HepG2 (cell line): ENCODE results near the gene OCSTAMP. TPM values are rescaled to one million over a fixed set of nuclear protein-coding genes. Genes with fewer than 3 reads are reported as not detected.

Experiments
- AFF4 ChIP-seq: sonication (generic); formaldehyde crosslinking; IDR thresholded peaks from 2 replicates; pipeline ENCODE4 v1.4.0; 2020; ENCODE audit warnings: missing genetic modification reagents
- ARID4A ChIP-seq: sonication (generic); formaldehyde crosslinking; IDR thresholded peaks from 2 replicates; pipeline ENCODE4 v1.5.0; 2020; ENCODE audit warnings: mild to moderate bottlenecking, missing genetic modification reagents, borderline replicate concordance
- BORCS8-MEF2B ChIP-seq: sonication (generic); formaldehyde crosslinking; IDR thresholded peaks from 2 replicates; pipeline ENCODE4 v1.8.0; 2022; ENCODE audit warnings: mild to moderate bottlenecking, missing genetic modification reagents
- CBX2 ChIP-seq, 2 experiments: fragments of 200-600 bp in 1 of 2; sonication (generic); formaldehyde crosslinking in 1 of 2; IDR thresholded peaks; 2 replicates each; pipeline versions ENCODE4 v1.7.0 to v1.8.1; 2018 to 2022; ENCODE audit warnings: low read depth in 2 of 2, low read length in 1 of 2, mild to moderate bottlenecking in 1 of 2, missing genetic modification reagents in 1 of 2
- GABPA ChIP-seq, 2 experiments: IDR thresholded peaks; 2 replicates each; pipeline ENCODE4 v1.6.1; 2011 to 2016; ENCODE audit warnings: low read depth in 2 of 2, low read length in 1 of 2, missing biosample characterization in 1 of 2, missing genetic modification characterization in 1 of 2
- GATAD2A ChIP-seq: IDR thresholded peaks from 2 replicates; pipeline ENCODE4 v1.6.1; 2016
- MAF1 ChIP-seq: sonication (generic); formaldehyde crosslinking; IDR thresholded peaks from 2 replicates; pipeline ENCODE4 v1.5.0; 2020; ENCODE audit warnings: missing genetic modification reagents, borderline replicate concordance
- RFX3 ChIP-seq: IDR thresholded peaks from 2 replicates; pipeline ENCODE4 v1.6.1; 2016; ENCODE audit warnings: missing biosample characterization, missing genetic modification reagents
- SIX4 ChIP-seq: sonication (generic); formaldehyde crosslinking; IDR thresholded peaks from 2 replicates; pipeline ENCODE4 v1.4.0; 2020; ENCODE audit warnings: missing genetic modification reagents
- ZFP91 ChIP-seq: sonication (generic); formaldehyde crosslinking; IDR thresholded peaks from 2 replicates; pipeline ENCODE4 v1.9.0; 2022; ENCODE audit warnings: missing genetic modification reagents, mild to moderate bottlenecking, borderline replicate concordance
- ZNF251 ChIP-seq: sonication (generic); formaldehyde crosslinking; IDR thresholded peaks from 2 replicates; pipeline ENCODE4 v1.9.0; 2021; ENCODE audit warnings: mild to moderate bottlenecking, missing genetic modification reagents
- ZNF589 ChIP-seq: sonication (generic); formaldehyde crosslinking; conservative IDR thresholded peaks from 2 replicates; pipeline ENCODE4 v1.8.0; 2022; ENCODE audit warnings: mild to moderate bottlenecking, moderate library complexity, missing genetic modification reagents
- ZNF598 ChIP-seq: sonication (generic); formaldehyde crosslinking; IDR thresholded peaks from 2 replicates; pipeline ENCODE4 v1.5.1; 2020; ENCODE audit warnings: mild to moderate bottlenecking, missing genetic modification reagents, borderline replicate concordance
- polyA plus RNA-seq, 8 experiments: library from polyadenylated mRNA; depleted of rRNA in 3 of 8; stranded (reverse) in 7 of 8; unstranded in 1 of 8; fragments of >200 nt; fragmentation: Illumina TruSeq in 4 of 8; extraction: Trizol in 4 of 8; gene quantifications; 2 replicates each; pipeline versions ENCODE4 v1.2.1 to v1.2.3, GENCODE V29; 2011 to 2016; ENCODE audit warnings: low read depth in 4 of 8, missing spikeins in 1 of 8, mixed read lengths in 1 of 8; ENCODE audit not compliant: insufficient read depth in 1 of 8
- total RNA-seq, 5 experiments: library from RNA; depleted of rRNA; stranded (reverse); fragments of >200 nt; fragmentation: Illumina TruSeq; extraction: Trizol; gene quantifications; 2 replicates each; pipeline ENCODE4 v1.2.3, GENCODE V29; 2016; ENCODE audit warnings: low read depth in 1 of 5
- TF ChIP-seq, protein P1 (sequence below): sonication (generic); formaldehyde crosslinking; IDR thresholded peaks from 2 replicates; pipeline ENCODE4 v1.5.1; 2020; ENCODE audit warnings: missing genetic modification reagents, mild to moderate bottlenecking, borderline replicate concordance
- TF ChIP-seq, protein P2 (sequence below): sonication (generic); formaldehyde crosslinking; IDR thresholded peaks from 2 replicates; pipeline ENCODE4 v1.5.1; 2020; ENCODE audit warnings: missing genetic modification reagents, mild to moderate bottlenecking, borderline replicate concordance

The OCSTAMP gene
- total and polyA plus RNA-seq, 2 of the 13 experiments (the other 11 are each of a cell fraction or from before 2014, with no cell fraction given), result not detected

DNA sequence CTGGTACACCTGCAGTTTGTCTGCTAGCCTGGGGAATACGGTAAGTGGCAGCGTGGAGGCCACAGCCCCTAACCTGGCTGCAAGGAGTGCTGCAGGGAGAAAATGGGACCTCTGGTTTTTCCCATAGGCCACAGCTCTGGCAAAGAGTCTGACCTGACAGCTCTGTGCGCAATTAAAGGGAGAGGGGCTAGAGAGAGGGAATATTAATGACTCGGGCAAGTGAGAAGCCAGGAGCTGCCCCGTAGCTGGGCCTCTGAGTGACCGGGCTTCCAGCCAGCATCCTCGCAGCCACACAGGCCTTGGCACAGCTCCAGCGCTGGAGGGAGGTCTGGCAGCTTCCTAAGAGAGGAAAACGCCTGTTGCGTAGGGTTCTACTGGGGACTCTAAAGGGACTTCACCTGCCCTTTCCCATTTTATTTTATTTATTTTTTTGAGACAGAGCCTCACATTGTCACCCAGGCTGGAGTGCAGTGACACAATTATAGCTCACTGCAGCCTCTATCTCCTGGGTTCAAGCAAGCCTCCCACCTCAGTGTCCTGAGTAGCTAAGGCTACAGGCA is 18.2 kb upstream of the OCSTAMP start (continued):
- peak; percentile 17; the same call in 1 of the 2 replicates for TF ChIP-seq ARID4A (CRISPR knock-in tag)
- no peak for TF ChIP-seq CBX2 (IDR thresholded peaks at IDR 0.05; ENCODE audit: low read depth, low read length)
- no peak for TF ChIP-seq CBX2 (CRISPR knock-in tag; IDR thresholded peaks at IDR 0.05; ENCODE audit: low read depth)
- peak; percentile 61; the same call in 1 of the 2 replicates for TF ChIP-seq ZFP91
- no peak for TF ChIP-seq ZNF251 (CRISPR knock-in tag)
- TF ChIP-seq MAF1 (CRISPR knock-in tag), result no peak
- TF ChIP-seq SIX4 (CRISPR knock-in tag), result no peak
- TF ChIP-seq, protein P1, sequence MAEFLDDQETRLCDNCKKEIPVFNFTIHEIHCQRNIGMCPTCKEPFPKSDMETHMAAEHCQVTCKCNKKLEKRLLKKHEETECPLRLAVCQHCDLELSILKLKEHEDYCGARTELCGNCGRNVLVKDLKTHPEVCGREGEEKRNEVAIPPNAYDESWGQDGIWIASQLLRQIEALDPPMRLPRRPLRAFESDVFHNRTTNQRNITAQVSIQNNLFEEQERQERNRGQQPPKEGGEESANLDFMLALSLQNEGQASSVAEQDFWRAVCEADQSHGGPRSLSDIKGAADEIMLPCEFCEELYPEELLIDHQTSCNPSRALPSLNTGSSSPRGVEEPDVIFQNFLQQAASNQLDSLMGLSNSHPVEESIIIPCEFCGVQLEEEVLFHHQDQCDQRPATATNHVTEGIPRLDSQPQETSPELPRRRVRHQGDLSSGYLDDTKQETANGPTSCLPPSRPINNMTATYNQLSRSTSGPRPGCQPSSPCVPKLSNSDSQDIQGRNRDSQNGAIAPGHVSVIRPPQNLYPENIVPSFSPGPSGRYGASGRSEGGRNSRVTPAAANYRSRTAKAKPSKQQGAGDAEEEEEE (CRISPR knock-in tag), result peak; percentile 81; the same call in 1 of the 2 replicates
- peak; percentile 85; the same call in 1 of the 2 replicates for TF ChIP-seq ZNF598 (CRISPR knock-in tag)
- TF ChIP-seq GABPA (IDR thresholded peaks at IDR 0.05; ENCODE audit: low read depth, low read length), result no peak
- no peak for TF ChIP-seq GABPA (CRISPR knock-in tag; IDR thresholded peaks at IDR 0.05; ENCODE audit: low read depth)
- 0 out of 2 replicates have a peak, but pooled peaks have one; percentile 24 for TF ChIP-seq AFF4
- 0 out of 2 replicates have a peak, but pooled peaks have one; percentile 25 for TF ChIP-seq ZNF589 (CRISPR knock-in tag)
- no peak for TF ChIP-seq RFX3 (CRISPR knock-in tag)
- TF ChIP-seq BORCS8-MEF2B, result peak; percentile 78; the same call in 1 of the 2 replicates
- TF ChIP-seq, protein P2, sequence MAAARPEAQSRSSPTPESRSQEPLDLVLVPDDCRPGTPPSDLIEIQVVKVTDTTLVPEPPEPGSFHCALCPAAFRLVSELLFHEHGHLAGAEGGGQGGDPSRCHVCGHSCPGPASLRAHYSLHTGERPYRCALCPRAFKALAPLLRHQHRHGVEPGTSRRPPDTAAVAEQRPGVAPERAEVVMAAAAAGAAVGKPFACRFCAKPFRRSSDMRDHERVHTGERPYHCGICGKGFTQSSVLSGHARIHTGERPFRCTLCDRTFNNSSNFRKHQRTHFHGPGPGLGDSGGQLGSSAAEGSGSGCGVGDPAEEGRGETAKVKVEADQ (CRISPR knock-in tag), result peak; percentile 56; the same call in 1 of the 2 replicates
- TF ChIP-seq GATAD2A, result peak; percentile 51
